GM19468 (cell line): ENCODE results near the gene LCN2.
"Not testable (repeated sequence)": the region's sequence is repeated elsewhere in the genome, so short reads cannot be mapped to it uniquely, and the experiment has no call there.

ENCODE experiments used
- ATAC-seq: cut with Tn5 transposase; IDR thresholded peaks from one replicate; pipeline ENCODE4 v1.9.1; 2021; ENCODE audit warnings: mild to moderate bottlenecking, moderate library complexity, moderate number of reproducible peaks; ENCODE audit not compliant: unreplicated experiment; ENCODE audit errors: extremely low read depth

The LCN2 gene

GRCh38 chr9:128149001-128149701 is at the start of gene LCN2:
TSS of gene LCN2 (plus strand) at chr9:128149453. CDS start at chr9:128149526, 73 bp downstream.
- no peak for ATAC-seq

GRCh38 chr9:128099932-128100491 is 49.2 kb upstream of the LCN2 start:
- ATAC-seq, result no peak

GRCh38 chr9:128100581-128100980 is 48.7 kb upstream of the LCN2 start:
- no peak for ATAC-seq

GRCh38 chr9:128101231-128101661 is 48.0 kb upstream of the LCN2 start:
- ATAC-seq, result no peak

GRCh38 chr9:128101690-128102089 is 47.6 kb upstream of the LCN2 start:
- ATAC-seq, result no peak

- ATAC-seq, result no peak
Measured at GRCh38 chr9:128102196-128102595, 47.1 kb upstream of the LCN2 start.

- no peak for ATAC-seq
Measured at GRCh38 chr9:128102861-128103588, 46.2 kb upstream of the LCN2 start.

- ATAC-seq, result no peak
Measured at GRCh38 chr9:128103589-128103962, 45.7 kb upstream of the LCN2 start.

GRCh38 chr9:128104171-128104618 is 45.1 kb upstream of the LCN2 start:
- ATAC-seq, result no peak

- no peak for ATAC-seq
Measured at GRCh38 chr9:128105538-128106175, 43.6 kb upstream of the LCN2 start.

- ATAC-seq, result no peak
Measured at GRCh38 chr9:128106181-128106939, 42.9 kb upstream of the LCN2 start.

GRCh38 chr9:128106940-128107467 is 42.2 kb upstream of the LCN2 start:
- ATAC-seq, result no peak

- no peak for ATAC-seq
Measured at GRCh38 chr9:128107468-128108268, 41.6 kb upstream of the LCN2 start.

GRCh38 chr9:128108269-128109049 is 40.8 kb upstream of the LCN2 start:
- ATAC-seq, result no peak

GRCh38 chr9:128109050-128109709 is 40.1 kb upstream of the LCN2 start:
- no peak for ATAC-seq

GRCh38 chr9:128111726-128112125 is 37.5 kb upstream of the LCN2 start:
- not testable (repeated sequence) for ATAC-seq

- ATAC-seq, result no peak
Measured at GRCh38 chr9:128113526-128114325, 35.5 kb upstream of the LCN2 start.
